WTC11 (cell line): ENCODE results near the gene MAP3K7.

ENCODE experiments used
- CREM ChIP-seq: sonication (generic); formaldehyde crosslinking; IDR thresholded peaks from 2 replicates; pipeline ENCODE4 v1.8.1; 2022; ENCODE audit warnings: mild to moderate bottlenecking, missing genetic modification reagents, moderate library complexity
- JAZF1 ChIP-seq: fragments of 250-450 bp; sonication (Bioruptor Pico); IDR thresholded peaks from 2 replicates; pipeline ENCODE4 v1.9.0; 2021; ENCODE audit warnings: moderate library complexity, mild to moderate bottlenecking, inconsistent platforms
- JUN ChIP-seq: sonication (generic); formaldehyde crosslinking; IDR thresholded peaks from 2 replicates; pipeline ENCODE4 v1.8.0; 2023; ENCODE audit warnings: mild to moderate bottlenecking, missing genetic modification reagents
- TF ChIP-seq, protein P1 (sequence below): fragments of 200-600 bp; IDR thresholded peaks from 2 replicates; pipeline ENCODE4 v1.8.0; 2022; ENCODE audit warnings: antibody characterized with exemption
- TF ChIP-seq, protein P2 (sequence below): sonication (generic); formaldehyde crosslinking; IDR thresholded peaks from 2 replicates; pipeline ENCODE4 v1.8.1; 2022; ENCODE audit warnings: low read depth, mild to moderate bottlenecking, moderate library complexity, missing genetic modification reagents, borderline replicate concordance

DNA sequence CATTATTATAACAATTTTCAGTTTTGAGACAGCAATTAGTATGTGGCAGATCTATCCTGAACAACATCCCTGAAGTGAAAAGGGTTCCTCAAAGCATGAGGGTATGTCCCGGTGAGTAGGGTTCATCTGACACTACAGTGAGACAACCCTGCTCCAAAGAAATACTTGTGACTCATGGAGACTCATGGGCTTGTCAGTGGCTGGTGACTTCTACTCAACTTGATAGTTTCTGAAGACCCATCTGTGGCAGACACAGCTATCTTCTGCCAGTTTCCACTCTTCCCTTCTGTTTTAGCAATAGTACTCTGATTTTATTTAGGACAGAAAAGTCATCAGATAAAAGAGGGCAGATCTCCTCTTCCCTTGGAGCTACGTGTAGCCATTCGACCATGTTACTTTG is 41.4 kb downstream of the MAP3K7 start:
- TF ChIP-seq, protein P1, sequence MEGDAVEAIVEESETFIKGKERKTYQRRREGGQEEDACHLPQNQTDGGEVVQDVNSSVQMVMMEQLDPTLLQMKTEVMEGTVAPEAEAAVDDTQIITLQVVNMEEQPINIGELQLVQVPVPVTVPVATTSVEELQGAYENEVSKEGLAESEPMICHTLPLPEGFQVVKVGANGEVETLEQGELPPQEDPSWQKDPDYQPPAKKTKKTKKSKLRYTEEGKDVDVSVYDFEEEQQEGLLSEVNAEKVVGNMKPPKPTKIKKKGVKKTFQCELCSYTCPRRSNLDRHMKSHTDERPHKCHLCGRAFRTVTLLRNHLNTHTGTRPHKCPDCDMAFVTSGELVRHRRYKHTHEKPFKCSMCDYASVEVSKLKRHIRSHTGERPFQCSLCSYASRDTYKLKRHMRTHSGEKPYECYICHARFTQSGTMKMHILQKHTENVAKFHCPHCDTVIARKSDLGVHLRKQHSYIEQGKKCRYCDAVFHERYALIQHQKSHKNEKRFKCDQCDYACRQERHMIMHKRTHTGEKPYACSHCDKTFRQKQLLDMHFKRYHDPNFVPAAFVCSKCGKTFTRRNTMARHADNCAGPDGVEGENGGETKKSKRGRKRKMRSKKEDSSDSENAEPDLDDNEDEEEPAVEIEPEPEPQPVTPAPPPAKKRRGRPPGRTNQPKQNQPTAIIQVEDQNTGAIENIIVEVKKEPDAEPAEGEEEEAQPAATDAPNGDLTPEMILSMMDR = no peak
- TF ChIP-seq JAZF1 (CRISPR knock-in tag) = no peak
- no peak for TF ChIP-seq JUN
- no peak for TF ChIP-seq CREM
- TF ChIP-seq, protein P2, sequence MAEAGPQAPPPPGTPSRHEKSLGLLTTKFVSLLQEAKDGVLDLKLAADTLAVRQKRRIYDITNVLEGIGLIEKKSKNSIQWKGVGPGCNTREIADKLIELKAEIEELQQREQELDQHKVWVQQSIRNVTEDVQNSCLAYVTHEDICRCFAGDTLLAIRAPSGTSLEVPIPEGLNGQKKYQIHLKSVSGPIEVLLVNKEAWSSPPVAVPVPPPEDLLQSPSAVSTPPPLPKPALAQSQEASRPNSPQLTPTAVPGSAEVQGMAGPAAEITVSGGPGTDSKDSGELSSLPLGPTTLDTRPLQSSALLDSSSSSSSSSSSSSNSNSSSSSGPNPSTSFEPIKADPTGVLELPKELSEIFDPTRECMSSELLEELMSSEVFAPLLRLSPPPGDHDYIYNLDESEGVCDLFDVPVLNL (CRISPR knock-in tag) = no peak
